K562 (cell line): Measurements from ENCODE around the gene XPR1. TPM values are rescaled to one million over a fixed set of nuclear protein-coding genes. Genes with fewer than 3 reads are reported as not detected.
A peak's percentile ranks its signal among the peaks of the same experiment; 100 is the strongest.

ENCODE experiments used
- ATAC-seq: fragments of 200-7000 bp; cut with Tn5 transposase; 3 replicates; pipeline ENCODE4 v1.9.1; 2020; ENCODE audit warnings: moderate library complexity
- BruUV-seq: library from RNA; stranded (reverse); fragments of 400-500 nt; replicated peaks from 2 replicates; lab custom pipeline; 2021; lab: Mats Ljungman, UMichigan
- CTCF ChIA-PET: fragments of 300-600 bp; formaldehyde crosslinking; extraction: SDS; loops from one replicate; lab custom pipeline; 2021; ENCODE audit warnings: low intra/inter-chr PET ratio; lab: Yijun Ruan, JAX
- POLR2A ChIA-PET: fragments of 300-600, 350-650 bp; sonication (Branson Sonifier 250); formaldehyde crosslinking; extraction: SDS; loops from one replicate; lab custom pipeline; 2021; ENCODE audit warnings: antibody characterized with exemption, inconsistent platforms; lab: Yijun Ruan, JAX
- DNase-seq, 4 experiments: peaks; one replicate each; pipeline versions ENCODE4 v3.0.0 to v3.0.0-alpha.2; 2011 to 2018; ENCODE audit warnings: low spot score in 3 of 4, mixed read lengths in 3 of 4; ENCODE audit errors: extremely low read depth in 1 of 4
- FAIRE-seq: peaks from 2 replicates; lab custom pipeline; 2011; peaks lifted over from hg19 to GRCh38; lab: Jason Lieb, UNC
- H2AFZ ChIP-seq: 2 replicates; pipeline ENCODE4 v1.6.0; 2011; ENCODE audit warnings: low read depth, low read length, control low read depth, inconsistent platforms
- H3K27ac ChIP-seq: fragments of 200-600 bp; 3 replicates; pipeline ENCODE4 v1.8.0; 2011; ENCODE audit warnings: low read depth, mild to moderate bottlenecking, control low read depth, inconsistent platforms, low read length, moderate library complexity, mixed read lengths; ENCODE audit errors: extremely low read depth
- H3K27me3 ChIP-seq, 2 experiments: fragments of 300-600 bp in 1 of 2; 2 replicates in 1 of 2; 3 replicates in 1 of 2; pipeline versions ENCODE4 v1.6.0 to v1.8.0; 2011; ENCODE audit warnings: inconsistent platforms in 2 of 2, low read length in 2 of 2, mild to moderate bottlenecking in 1 of 2, mixed read lengths in 1 of 2, moderate library complexity in 1 of 2; ENCODE audit not compliant: control insufficient read depth in 2 of 2, insufficient read depth in 2 of 2
- H3K36me3 ChIP-seq: fragments of 300-600 bp; 3 replicates; pipeline ENCODE4 v1.8.0; 2011; ENCODE audit warnings: mild to moderate bottlenecking, low read length, inconsistent platforms; ENCODE audit not compliant: control insufficient read depth, insufficient read depth
- H3K4me1 ChIP-seq, 2 experiments: fragments of 200-600 bp in 1 of 2; replicated peaks in 1 of 2; 2 replicates in 1 of 2; 3 replicates in 1 of 2; pipeline versions ENCODE4 v1.5.1 to v1.8.0; 2011; ENCODE audit warnings: inconsistent platforms in 2 of 2, low read length in 2 of 2, mild to moderate bottlenecking in 1 of 2, mixed read lengths in 1 of 2, moderate library complexity in 1 of 2; ENCODE audit not compliant: control insufficient read depth in 2 of 2, insufficient read depth in 2 of 2
- H3K4me2 ChIP-seq: 2 replicates; pipeline ENCODE4 v1.6.1; 2011; ENCODE audit warnings: low read length, control low read depth, inconsistent platforms, mixed read lengths; ENCODE audit not compliant: insufficient read depth
- H3K4me3 ChIP-seq: fragments of 200-600 bp; sonication (generic), shearing (Covaris generic); 2 replicates; pipeline ENCODE4 v1.5.1; 2016; ENCODE audit warnings: control low read depth, inconsistent platforms
- H3K79me2 ChIP-seq: fragments of 200-600 bp; 3 replicates; pipeline ENCODE4 v1.8.0; 2011; ENCODE audit warnings: low read length, inconsistent platforms; ENCODE audit not compliant: control insufficient read depth, insufficient read depth
- H3K9ac ChIP-seq, 2 experiments: 2 replicates each; pipeline versions ENCODE4 v1.6.0 to v1.6.1; 2011; ENCODE audit warnings: low read depth in 2 of 2, low read length in 2 of 2, control low read depth in 1 of 2, inconsistent platforms in 1 of 2, mild to moderate bottlenecking in 1 of 2, mixed read lengths in 1 of 2; ENCODE audit not compliant: insufficient read depth in 1 of 2
- H3K9me1 ChIP-seq: one replicate; pipeline ENCODE4 v1.6.0; 2011; ENCODE audit warnings: inconsistent platforms, mild to moderate bottlenecking, low read length, moderate library complexity; ENCODE audit not compliant: control insufficient read depth, insufficient read depth
- H3K9me3 ChIP-seq: replicated peaks from 2 replicates; pipeline ENCODE4 v1.5.1; 2011; ENCODE audit warnings: low read depth, low read length, inconsistent platforms; ENCODE audit not compliant: control insufficient read depth, insufficient read depth
- H4K20me1 ChIP-seq: replicated peaks from 2 replicates; pipeline ENCODE4 v1.6.1; 2011; ENCODE audit warnings: low read length, inconsistent platforms, mixed read lengths; ENCODE audit not compliant: control insufficient read depth, insufficient read depth
- ATF1 ChIP-seq, 2 experiments: fragments of 450-650 bp in 1 of 2; IDR thresholded peaks; 2 replicates each; pipeline ENCODE4 v1.6.1; 2016; ENCODE audit warnings: missing compliant biosample characterization in 1 of 2, missing genetic modification characterization in 1 of 2
- C11orf30 ChIP-seq: fragments of 450-650 bp; IDR thresholded peaks from 2 replicates; pipeline ENCODE4 v1.6.1; 2016; ENCODE audit warnings: low read depth, mild to moderate bottlenecking
- CC2D1A ChIP-seq: fragments of 450-650 bp; IDR thresholded peaks from 2 replicates; pipeline ENCODE4 v1.6.1; 2017; ENCODE audit warnings: mild to moderate bottlenecking
- EHMT2 ChIP-seq: fragments of 450-650 bp; IDR thresholded peaks from 2 replicates; pipeline ENCODE4 v1.6.1; 2018; ENCODE audit warnings: antibody characterized with exemption
- ETV6 ChIP-seq, 3 experiments: fragments of 150-350 bp in 1 of 3; sonication (generic) in 1 of 3; formaldehyde crosslinking in 1 of 3; IDR thresholded peaks; 2 replicates each; pipeline versions ENCODE4 v1.6.1 to v1.8.0; 2014 to 2022; ENCODE audit warnings: borderline replicate concordance in 2 of 3, low read depth in 2 of 3, antibody characterized with exemption in 1 of 3, low read length in 1 of 3, mild to moderate bottlenecking in 1 of 3, missing genetic modification reagents in 1 of 3
- MAFG ChIP-seq: fragments of 450-650 bp; conservative IDR thresholded peaks from 2 replicates; pipeline ENCODE4 v1.6.1; 2016; ENCODE audit warnings: missing genetic modification characterization, missing compliant biosample characterization
- ZNF316 ChIP-seq: fragments of 450-650 bp; IDR thresholded peaks from 2 replicates; pipeline ENCODE4 v1.6.1; 2016
- ZNF384 ChIP-seq: IDR thresholded peaks from 2 replicates; pipeline ENCODE4 v1.6.1; 2012; ENCODE audit warnings: low read depth, low read length, improper control_type of control experiment
- in situ Hi-C: fragments of 300-500 bp; cut with MboI; formaldehyde crosslinking; loops from 4 replicates; pipeline ENCODE4 v1.15.0; 2018; ENCODE audit warnings: inconsistent platforms, mixed read lengths
- intact Hi-C: fragments of 100-400 bp; cut with micrococcal nuclease; formaldehyde crosslinking; loops from 2 replicates; pipeline ENCODE4 v1.14.2; 2022
- polyA plus RNA-seq, 8 experiments: library from polyadenylated mRNA; depleted of rRNA in 4 of 8; stranded (reverse) in 5 of 8; unstranded in 3 of 8; fragments of >200 nt; fragmentation: Nextera tagmentation in 2 of 8; fragmentation: Illumina TruSeq in 1 of 8; extraction: Ambion mirVana in 2 of 8; extraction: Trizol in 1 of 8; gene quantifications; 2 replicates each; pipeline versions ENCODE4 v1.2.1 to v1.2.3, GENCODE V29; 2011 to 2014; ENCODE audit warnings: inconsistent platforms in 1 of 8, missing spikeins in 1 of 8
- total RNA-seq, 7 experiments: library from RNA; depleted of rRNA in 6 of 7; stranded (reverse); fragments of >200 nt in 6 of 7; fragmentation: Illumina TruSeq in 2 of 7; extraction: Trizol in 2 of 7; gene quantifications; 2 replicates each; pipeline versions ENCODE4 v1.2.1 to v1.2.3, GENCODE V29; 2011 to 2021; ENCODE audit warnings: low replicate concordance in 1 of 7

XPR1 gene
- total and polyA plus RNA-seq, 9 of the 15 experiments (the other 6 are each of a cell fraction or from before 2014, with no cell fraction given), result 3.0 to 66.2 (median 38.6) TPM

DNA sequence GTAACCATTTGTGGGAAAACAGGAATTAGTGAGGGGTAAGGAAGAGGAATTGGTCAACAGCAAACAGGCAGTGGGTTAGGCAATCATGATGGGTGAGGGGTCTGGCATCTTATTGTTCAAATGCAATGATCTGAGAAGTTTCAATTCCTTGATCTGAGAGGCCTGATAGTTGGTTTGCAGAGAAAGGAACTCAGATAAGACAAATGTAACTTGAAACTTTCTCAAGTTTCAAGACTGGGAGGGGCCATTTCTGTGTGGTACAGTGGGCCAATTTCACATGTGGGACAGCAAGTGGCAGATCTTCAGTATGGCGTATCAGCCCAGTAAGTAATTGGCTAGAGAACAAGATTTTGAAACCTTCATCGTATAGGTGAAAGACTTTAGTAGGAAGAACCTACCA is 102.5 kb downstream of the XPR1 start (continued):
- TF ChIP-seq ETV6 (IDR thresholded peaks at IDR 0.05; ENCODE audit: borderline replicate concordance in 1 of 2, low read depth in 2 of 2, low read length in 1 of 2), result no peak
- 0 out of 2 replicates have a peak, but pooled peaks have one; percentile 62 for TF ChIP-seq ETV6 (CRISPR knock-in tag; IDR thresholded peaks at IDR 0.05; ENCODE audit: borderline replicate concordance)
- peak; percentile 47; the same call in 1 of the 2 replicates for TF ChIP-seq EHMT2
- TF ChIP-seq CC2D1A, result 0 out of 2 replicates have a peak, but pooled peaks have one; percentile 32

DNA sequence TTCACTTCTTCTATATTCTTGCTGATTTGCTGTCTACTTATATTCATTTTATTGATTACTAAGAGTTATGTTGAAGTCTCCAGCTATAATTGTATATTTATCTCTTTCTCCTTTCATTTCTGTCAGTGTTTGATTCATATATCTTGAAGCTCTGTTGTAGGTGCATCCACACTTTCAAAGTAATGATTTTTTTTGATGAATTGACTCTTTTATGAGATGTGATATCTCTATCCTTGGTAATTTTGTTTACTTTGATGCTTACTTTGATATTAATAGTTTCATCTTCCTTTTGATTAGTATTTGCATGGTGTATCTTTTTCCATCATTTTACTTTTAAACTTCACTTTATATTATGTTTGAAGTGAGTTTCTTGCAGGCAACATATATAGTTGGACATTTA is 110.8 kb downstream of the XPR1 start:
- Histone ChIP-seq H3K9me3 (0 out of 2 replicates have a peak, but pooled peaks cover 5% of the 10 kb centered on the region), H3K9ac (no peak overlapping the region), H2AFZ (no peak overlapping the region), H3K27me3 (no peaks in the 10 kb centered on the region), H3K79me2 (peaks cover 29% of the 10 kb centered on the region), H3K4me2 (no peak overlapping the region), H3K9me1 (no peaks in the 10 kb centered on the region), H4K20me1 (no peaks in the 10 kb centered on the region), H3K4me3 (no peak overlapping the region), H3K27ac (no peak overlapping the region), H3K36me3 (no peaks in the 10 kb centered on the region), H3K4me1 (no peaks in the 10 kb centered on the region)
- ChIA-PET CTCF (no interaction called here), POLR2A (interaction anchor here (0.6 kb wide), 1 partner anchor 12 kb away, joined by 3 read pairs; no protein-coding TSS in a partner anchor)
- no peak for ATAC-seq
- no peak for FAIRE-seq
- BruUV-seq, result no TSS peak
- TF ChIP-seq ZNF316, result peak; percentile 81
- TF ChIP-seq ZNF384, result no peak
- TF ChIP-seq ATF1 (CRISPR knock-in tag; IDR thresholded peaks at IDR 0.05), result no peak
- no peak for TF ChIP-seq ATF1 (tag; IDR thresholded peaks at IDR 0.05)
- TF ChIP-seq MAFG (tag), result peak; percentile 39
- peak; percentile 66 for TF ChIP-seq C11orf30
- intact Hi-C loops, result no loop called here
- in situ Hi-C loops, result no loop called here
- DNase-seq, result no peak
